A549 (cell line): ENCODE data around the gene AFF2.

ENCODE experiments used
- CTCF ChIP-seq: fragments of >200 bp; sonication (Bioruptor Twin); formaldehyde crosslinking; IDR thresholded peaks from 3 replicates; pipeline ENCODE4 v1.5.1; 2016
- POLR2A ChIP-seq: IDR thresholded peaks from 2 replicates; pipeline ENCODE4 v1.6.1; 2012; ENCODE audit warnings: mild to moderate bottlenecking, low read length
- SMC3 ChIP-seq: fragments of >200 bp; sonication (Bioruptor Twin); formaldehyde crosslinking; IDR thresholded peaks from 3 replicates; pipeline ENCODE4 v1.6.1; 2018; ENCODE audit warnings: inconsistent platforms

GRCh38 chrX:149007423-149007822 is 507.0 kb downstream of the AFF2 start:
- TF ChIP-seq SMC3 = no peak
- no peak for TF ChIP-seq CTCF
- TF ChIP-seq POLR2A = no peak
